Measurements from ENCODE around the gene AVEN.

DNA sequence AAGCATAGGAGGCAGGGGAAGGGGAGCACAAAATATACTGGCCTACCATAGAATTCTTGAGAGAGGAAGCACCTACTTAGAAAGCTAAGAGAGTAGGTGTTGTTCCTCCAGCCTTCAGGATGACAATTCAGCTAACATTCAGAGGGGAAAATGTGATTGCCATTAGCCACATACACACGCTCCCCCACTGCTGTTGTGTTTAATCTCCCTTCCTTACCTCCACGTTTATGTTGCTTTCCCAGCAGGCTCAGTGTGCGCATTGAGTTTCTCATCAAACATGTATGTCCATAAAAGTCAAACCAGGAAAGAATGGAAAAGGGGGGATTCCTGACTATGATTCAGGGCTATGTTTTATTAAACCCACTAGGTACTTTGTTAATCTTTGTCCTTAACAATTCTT, 215.9 kb downstream of the AVEN start:
- TF ChIP-seq, protein P1, sequence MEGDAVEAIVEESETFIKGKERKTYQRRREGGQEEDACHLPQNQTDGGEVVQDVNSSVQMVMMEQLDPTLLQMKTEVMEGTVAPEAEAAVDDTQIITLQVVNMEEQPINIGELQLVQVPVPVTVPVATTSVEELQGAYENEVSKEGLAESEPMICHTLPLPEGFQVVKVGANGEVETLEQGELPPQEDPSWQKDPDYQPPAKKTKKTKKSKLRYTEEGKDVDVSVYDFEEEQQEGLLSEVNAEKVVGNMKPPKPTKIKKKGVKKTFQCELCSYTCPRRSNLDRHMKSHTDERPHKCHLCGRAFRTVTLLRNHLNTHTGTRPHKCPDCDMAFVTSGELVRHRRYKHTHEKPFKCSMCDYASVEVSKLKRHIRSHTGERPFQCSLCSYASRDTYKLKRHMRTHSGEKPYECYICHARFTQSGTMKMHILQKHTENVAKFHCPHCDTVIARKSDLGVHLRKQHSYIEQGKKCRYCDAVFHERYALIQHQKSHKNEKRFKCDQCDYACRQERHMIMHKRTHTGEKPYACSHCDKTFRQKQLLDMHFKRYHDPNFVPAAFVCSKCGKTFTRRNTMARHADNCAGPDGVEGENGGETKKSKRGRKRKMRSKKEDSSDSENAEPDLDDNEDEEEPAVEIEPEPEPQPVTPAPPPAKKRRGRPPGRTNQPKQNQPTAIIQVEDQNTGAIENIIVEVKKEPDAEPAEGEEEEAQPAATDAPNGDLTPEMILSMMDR (conservative IDR thresholded peaks at IDR 0.05): no peak
- no peak for TF ChIP-seq ZFX (IDR thresholded peaks at IDR 0.05)
